Brain microvascular endothelial cell (primary cell): ENCODE results near the gene TMEM223.

ENCODE experiments used
- DNase-seq: peaks from one replicate; pipeline ENCODE4 v3.0.0-alpha.2; 2020
- H3K27ac ChIP-seq: fragments of 250-450 bp; sonication (Bioruptor Pico); 2 replicates; pipeline ENCODE4 v1.5.1; 2020; ENCODE audit warnings: mild to moderate bottlenecking, moderate library complexity
- H3K27me3 ChIP-seq: fragments of 250-450 bp; sonication (Bioruptor Pico); replicated peaks from 2 replicates; pipeline ENCODE4 v1.5.1; 2020; ENCODE audit warnings: mild to moderate bottlenecking
- H3K36me3 ChIP-seq: fragments of 250-450 bp; sonication (Bioruptor Pico); replicated peaks from 2 replicates; pipeline ENCODE4 v1.5.1; 2020; ENCODE audit warnings: mild to moderate bottlenecking
- H3K4me3 ChIP-seq: 2 replicates; pipeline ENCODE4 v1.5.1; 2011; ENCODE audit warnings: low read depth, mild to moderate bottlenecking, control low read depth, low read length, moderate library complexity
- CTCF ChIP-seq: IDR thresholded peaks from 2 replicates; pipeline ENCODE4 v1.5.1; 2011; ENCODE audit warnings: low read depth, mild to moderate bottlenecking, moderate library complexity, low read length, control low read depth, inconsistent platforms; ENCODE audit errors: missing control alignments
- in situ Hi-C: cut with HindIII; loops from 2 replicates; pipeline ENCODE4 v1.10.0; 2017; ENCODE audit warnings: low sequenced_read_pairs, low pct_ligation_motif_present

The TMEM223 gene

DNA sequence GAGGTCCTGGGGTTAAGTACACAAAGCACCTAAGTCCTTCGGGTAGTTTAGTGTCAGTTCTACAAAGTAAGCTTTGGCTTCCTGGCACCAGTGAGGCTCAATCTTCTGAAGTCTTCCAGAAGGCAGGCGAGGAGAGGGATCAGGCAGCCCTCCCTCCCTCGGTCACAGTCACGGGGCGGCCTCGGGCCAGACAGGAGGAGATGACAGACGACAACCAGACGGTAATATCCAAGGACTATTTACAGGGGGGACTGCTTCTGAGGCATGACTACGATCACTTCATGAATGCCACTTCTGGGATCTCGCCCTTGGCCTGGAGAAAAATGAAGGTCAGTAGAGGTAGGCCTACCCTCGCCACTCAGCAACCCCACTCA, 383 bp upstream of the TMEM223 start:
- no peak for TF ChIP-seq CTCF
- no peak for DNase-seq
- peaks cover 67% of the 10 kb centered on the region for H3K36me3 ChIP-seq
- in situ Hi-C loops: no loop called here
- no peaks in the 10 kb centered on the region for H3K27me3 ChIP-seq
- H3K27ac ChIP-seq: peak overlapping the region; percentile 7
- no peak overlapping the region for H3K4me3 ChIP-seq

- Histone ChIP-seq H3K27me3 (no peaks in the 10 kb centered on the region), H3K4me3 (no peak overlapping the region), H3K27ac (no peak overlapping the region), H3K36me3 (peaks cover 42% of the 10 kb centered on the region)
- TF ChIP-seq CTCF: no peak
- no peak for DNase-seq
- in situ Hi-C loops: no loop called here
Observed at GRCh38 chr11:62789576-62789975, 2.2 kb downstream of the TMEM223 start.

GRCh38 chr11:62788991-62789390, 2.8 kb downstream of the TMEM223 start:
- no peak for TF ChIP-seq CTCF
- peaks cover 36% of the 10 kb centered on the region for H3K36me3 ChIP-seq
- H3K4me3 ChIP-seq: no peak overlapping the region
- H3K27ac ChIP-seq: no peak overlapping the region
- DNase-seq: no peak
- no peaks in the 10 kb centered on the region for H3K27me3 ChIP-seq
- in situ Hi-C loops: no loop called here

- in situ Hi-C loops: no loop called here
- H3K27me3 ChIP-seq: no peaks in the 10 kb centered on the region
- peak; percentile 98 for DNase-seq
- H3K36me3 ChIP-seq: peaks cover 20% of the 10 kb centered on the region
- peak; percentile 80 for TF ChIP-seq CTCF
- peak within 1 kb of the TSS; percentile 90 for H3K4me3 ChIP-seq
- H3K27ac ChIP-seq: peak within 1 kb of the TSS; percentile 65
Observed at GRCh38 chr11:62787005-62787759, 4.6 kb downstream of the TMEM223 start, which contains the start of gene TMEM179B. Gene TMEM179B, plus strand, starts transcription at chr11:62787402. Its CDS starts 30 bp downstream, at chr11:62787432.

DNA sequence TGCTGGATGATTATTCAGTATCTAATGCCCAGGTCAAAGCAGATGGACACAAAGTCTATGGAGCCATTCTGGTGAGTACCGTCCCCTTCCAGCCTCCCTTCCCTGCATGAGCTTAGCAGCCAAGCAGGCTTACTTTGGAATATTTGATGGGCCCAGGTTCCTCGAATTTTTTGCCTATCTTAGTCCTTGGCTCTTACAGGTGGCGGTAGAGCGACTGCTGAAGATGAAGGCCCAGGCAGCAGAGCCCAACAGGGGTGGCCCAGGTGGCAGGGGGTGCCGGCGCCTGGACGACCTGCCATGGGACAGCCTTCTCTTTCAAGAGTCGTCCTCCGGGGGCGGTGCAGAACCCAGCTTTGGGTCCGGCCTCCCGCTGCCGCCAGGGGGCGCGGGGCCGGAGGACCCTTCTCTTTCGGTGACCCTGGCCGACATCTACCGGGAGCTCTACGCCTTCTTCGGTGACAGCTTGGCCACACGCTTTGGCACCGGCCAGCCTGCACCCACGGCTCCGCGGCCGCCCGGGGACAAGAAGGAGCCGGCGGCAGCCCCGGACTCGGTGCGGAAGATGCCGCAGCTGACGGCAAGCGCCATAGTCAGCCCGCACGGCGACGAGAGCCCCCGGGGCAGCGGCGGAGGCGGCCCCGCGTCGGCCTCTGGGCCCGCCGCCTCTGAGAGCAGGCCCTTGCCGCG, 5.3 kb downstream of the TMEM223 start:
- DNase-seq: peak; percentile 75
- H3K36me3 ChIP-seq: peaks cover 15% of the 10 kb centered on the region
- in situ Hi-C loops: no loop called here
- peak; percentile 100 for TF ChIP-seq CTCF
- H3K27me3 ChIP-seq: no peaks in the 10 kb centered on the region
- peak overlapping the region; percentile 90 for H3K4me3 ChIP-seq
- peak overlapping the region; percentile 65 for H3K27ac ChIP-seq
